ENCODE measurements around the gene GPR107. TPM values are rescaled to one million over a fixed set of nuclear protein-coding genes. Genes with fewer than 3 reads are reported as not detected.

The GPR107 gene
- total RNA-seq, 4 donors from 2014 or later = 24.6 to 41.8 (median 34.1) TPM

DNA sequence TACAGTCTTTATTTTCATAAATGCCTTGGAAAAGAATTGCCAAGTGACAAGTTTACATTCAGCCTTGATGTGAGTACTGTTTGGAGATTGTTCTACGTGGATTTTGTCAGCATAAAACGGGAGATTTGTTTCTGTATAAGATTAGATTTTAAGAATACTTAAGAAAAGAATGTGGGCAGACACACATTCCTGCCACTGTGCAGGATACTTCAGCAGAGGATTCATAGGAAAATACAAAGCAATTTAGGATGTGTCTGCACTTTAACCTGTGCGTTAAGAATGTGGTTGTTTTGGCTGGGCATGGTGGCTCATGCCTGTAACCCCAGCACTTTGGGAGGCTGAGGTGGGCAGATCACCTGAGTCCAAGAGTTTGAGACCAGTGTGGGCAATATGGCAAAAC is 37.2 kb downstream of the GPR107 start:
- no peaks in the 10 kb centered on the region for H3K9me3 ChIP-seq
- DNase-seq (ENCODE audit: low spot score in 2 of 2) = no peak
- no peak overlapping the region for H3K4me3 ChIP-seq
- no peak overlapping the region for H3K27ac ChIP-seq
- H3K27me3 ChIP-seq = no peaks in the 10 kb centered on the region
- H3K4me1 ChIP-seq = no peaks in the 10 kb centered on the region
- 81% methylated on average over 3 of the region's 3 CpGs for WGBS
- H3K36me3 ChIP-seq = peaks cover 84% of the 10 kb centered on the region
- TF ChIP-seq POLR2AphosphoS5 (IDR thresholded peaks at IDR 0.05) (no peak), POLR2A (IDR thresholded peaks at IDR 0.05) (no peak), EP300 (IDR thresholded peaks at IDR 0.05) (no peak)
- TF ChIP-seq, protein P1, sequence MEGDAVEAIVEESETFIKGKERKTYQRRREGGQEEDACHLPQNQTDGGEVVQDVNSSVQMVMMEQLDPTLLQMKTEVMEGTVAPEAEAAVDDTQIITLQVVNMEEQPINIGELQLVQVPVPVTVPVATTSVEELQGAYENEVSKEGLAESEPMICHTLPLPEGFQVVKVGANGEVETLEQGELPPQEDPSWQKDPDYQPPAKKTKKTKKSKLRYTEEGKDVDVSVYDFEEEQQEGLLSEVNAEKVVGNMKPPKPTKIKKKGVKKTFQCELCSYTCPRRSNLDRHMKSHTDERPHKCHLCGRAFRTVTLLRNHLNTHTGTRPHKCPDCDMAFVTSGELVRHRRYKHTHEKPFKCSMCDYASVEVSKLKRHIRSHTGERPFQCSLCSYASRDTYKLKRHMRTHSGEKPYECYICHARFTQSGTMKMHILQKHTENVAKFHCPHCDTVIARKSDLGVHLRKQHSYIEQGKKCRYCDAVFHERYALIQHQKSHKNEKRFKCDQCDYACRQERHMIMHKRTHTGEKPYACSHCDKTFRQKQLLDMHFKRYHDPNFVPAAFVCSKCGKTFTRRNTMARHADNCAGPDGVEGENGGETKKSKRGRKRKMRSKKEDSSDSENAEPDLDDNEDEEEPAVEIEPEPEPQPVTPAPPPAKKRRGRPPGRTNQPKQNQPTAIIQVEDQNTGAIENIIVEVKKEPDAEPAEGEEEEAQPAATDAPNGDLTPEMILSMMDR (IDR thresholded peaks at IDR 0.05) = no peak

DNA sequence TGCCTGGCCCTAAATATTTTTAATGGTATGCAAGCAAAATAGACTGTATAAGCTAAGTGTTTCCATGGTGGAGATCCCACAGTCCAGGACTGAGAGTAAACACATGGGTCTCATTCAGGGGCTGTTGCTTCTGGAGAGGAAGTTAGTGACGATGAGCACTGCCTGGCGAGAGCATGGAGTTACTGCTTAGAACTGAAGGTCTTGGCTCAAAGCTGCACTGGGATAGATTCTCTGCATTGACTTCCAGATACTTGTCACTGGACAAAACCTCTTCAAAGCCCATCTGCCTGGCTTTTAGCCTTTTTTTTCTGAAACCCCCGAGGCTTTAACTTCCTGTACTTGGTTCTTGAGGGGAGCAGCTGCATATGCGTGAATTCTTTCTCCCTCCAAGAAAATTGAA is 39.2 kb downstream of the GPR107 start:
- Histone ChIP-seq H3K27me3 (no peaks in the 10 kb centered on the region), H3K27ac (no peak overlapping the region), H3K9me3 (no peaks in the 10 kb centered on the region), H3K4me1 (no peaks in the 10 kb centered on the region), H3K4me3 (no peak overlapping the region), H3K36me3 (peaks cover 77% of the 10 kb centered on the region)
- TF ChIP-seq EP300 (IDR thresholded peaks at IDR 0.05) = no peak
- TF ChIP-seq POLR2AphosphoS5 (IDR thresholded peaks at IDR 0.05) = no peak
- no peak for TF ChIP-seq POLR2A (IDR thresholded peaks at IDR 0.05)
- TF ChIP-seq, protein P1 (IDR thresholded peaks at IDR 0.05) = no peak
- 72% methylated on average over 4 of the region's 4 CpGs for WGBS
- DNase-seq (ENCODE audit: low spot score in 2 of 2) = no peak

DNA sequence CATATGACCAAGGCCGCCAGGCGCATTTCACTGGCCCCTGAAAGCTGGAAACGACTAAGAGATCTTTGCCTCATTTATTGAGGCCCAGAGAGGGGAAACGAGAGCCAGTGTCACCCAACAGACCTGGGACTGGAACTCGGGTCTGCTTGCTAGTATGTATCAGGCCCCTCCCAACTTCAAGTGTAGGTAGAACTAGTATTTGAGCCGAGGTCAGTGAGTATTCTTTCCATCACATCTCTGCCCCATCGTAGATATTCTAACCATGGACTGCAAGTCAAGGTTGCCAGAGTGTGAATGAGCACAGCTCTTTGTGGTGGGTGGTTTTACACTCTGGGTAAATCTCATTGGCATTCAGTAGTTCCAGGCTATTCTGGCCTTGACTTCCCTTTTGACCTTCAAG is 42.2 kb downstream of the GPR107 start:
- no peak overlapping the region for H3K27ac ChIP-seq
- no peaks in the 10 kb centered on the region for H3K9me3 ChIP-seq
- peaks cover 81% of the 10 kb centered on the region for H3K36me3 ChIP-seq
- DNase-seq (ENCODE audit: low spot score in 2 of 2) = no peak
- no peak for TF ChIP-seq POLR2A (IDR thresholded peaks at IDR 0.05)
- no peak for TF ChIP-seq EP300 (IDR thresholded peaks at IDR 0.05)
- TF ChIP-seq, protein P1 (IDR thresholded peaks at IDR 0.05) = no peak
- no peak for TF ChIP-seq POLR2AphosphoS5 (IDR thresholded peaks at IDR 0.05)
- WGBS = 86% methylated on average over 7 of the region's 7 CpGs
- no peaks in the 10 kb centered on the region for H3K4me1 ChIP-seq
- H3K4me3 ChIP-seq = no peak overlapping the region
- no peaks in the 10 kb centered on the region for H3K27me3 ChIP-seq

DNA sequence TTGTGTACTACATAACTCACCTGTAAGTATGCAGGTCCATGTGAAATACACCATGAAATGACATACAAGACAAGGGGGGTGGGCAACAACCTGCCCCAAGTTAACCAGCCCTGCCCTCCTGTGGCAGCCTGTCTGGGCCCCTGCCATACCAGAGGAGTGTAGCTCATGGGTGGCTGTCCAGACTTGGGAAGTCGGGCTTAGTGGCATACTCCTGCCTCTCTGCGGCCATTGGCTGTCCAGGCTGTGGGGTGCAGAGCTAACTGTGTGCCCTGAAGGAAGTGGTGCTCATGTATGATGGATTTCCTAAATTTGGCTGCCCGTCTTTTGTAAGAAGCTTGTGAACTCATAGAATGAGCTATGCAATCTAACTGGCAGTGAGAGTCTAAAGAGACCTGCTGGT is 47.0 kb downstream of the GPR107 start:
- no peak for DNase-seq (ENCODE audit: low spot score in 2 of 2)
- no peak overlapping the region for H3K4me3 ChIP-seq
- H3K9me3 ChIP-seq = no peaks in the 10 kb centered on the region
- TF ChIP-seq POLR2A (IDR thresholded peaks at IDR 0.05) (no peak), POLR2AphosphoS5 (IDR thresholded peaks at IDR 0.05) (no peak), EP300 (IDR thresholded peaks at IDR 0.05) (no peak)
- TF ChIP-seq, protein P1 (IDR thresholded peaks at IDR 0.05) = no peak
- H3K4me1 ChIP-seq = no peaks in the 10 kb centered on the region
- H3K27ac ChIP-seq = no peak overlapping the region
- 100% methylated on average over 2 of the region's 3 CpGs for WGBS
- no peaks in the 10 kb centered on the region for H3K27me3 ChIP-seq
- H3K36me3 ChIP-seq = peaks cover 78% of the 10 kb centered on the region

DNA sequence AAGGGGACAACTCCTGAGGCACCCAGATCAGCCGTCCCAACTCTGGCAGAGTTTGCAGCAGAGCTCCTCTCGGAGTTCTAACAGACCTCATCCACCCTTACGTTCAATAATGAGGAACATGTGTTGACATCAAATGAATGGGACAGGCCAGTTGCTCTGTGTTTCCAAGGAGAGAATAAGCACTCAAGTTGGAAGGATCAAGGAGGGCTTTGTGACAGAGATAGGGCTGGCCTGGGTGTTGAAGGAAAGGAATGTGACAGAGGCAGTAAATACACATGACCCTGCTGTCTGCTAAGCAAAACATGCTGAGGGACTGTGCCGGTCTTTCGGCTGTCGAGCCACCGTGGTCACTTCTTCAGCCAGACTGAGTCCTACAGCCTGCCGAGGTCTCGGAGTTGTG is 48.2 kb downstream of the GPR107 start:
- DNase-seq (ENCODE audit: low spot score in 2 of 2) = no peak
- H3K27ac ChIP-seq = peak overlapping the region; percentile 30

More for the DNA sequence above, 48.2 kb downstream of the GPR107 start:
- Histone ChIP-seq H3K36me3 (peaks cover 80% of the 10 kb centered on the region), H3K27me3 (no peaks in the 10 kb centered on the region), H3K9me3 (no peaks in the 10 kb centered on the region), H3K4me1 (no peaks in the 10 kb centered on the region), H3K4me3 (no peak overlapping the region)
- TF ChIP-seq POLR2AphosphoS5 (IDR thresholded peaks at IDR 0.05) = no peak
- WGBS = 72% methylated on average over 8 of the region's 9 CpGs

Measured in suprapubic skin (tissue), 4 donors.